ENCODE data around the gene MAPKAP1. TPM values are rescaled to one million over a fixed set of nuclear protein-coding genes. Genes with fewer than 3 reads are reported as not detected.

Gene MAPKAP1
- total RNA-seq, 4 donors from 2014 or later: 87.1 to 114 (median 111) TPM

GRCh38 chr9:125705893-125706292 lies 1.1 kb downstream of the MAPKAP1 start:
- H3K36me3 ChIP-seq: no peaks in the 10 kb centered on the region
- TF ChIP-seq POLR2A (IDR thresholded peaks at IDR 0.05) (no peak), CTCF (IDR thresholded peaks at IDR 0.05) (no peak)
- DNase-seq: no peak
- H3K27ac ChIP-seq: no peak overlapping the region
- 82 to 86% methylated on average over 4 of the region's 4 CpGs for WGBS, 2 donors
- H3K4me3 ChIP-seq (replicated peaks in 1 of 3): peak overlapping the region in 1 of 3 donors; percentile 93
- H3K27me3 ChIP-seq: no peaks in the 10 kb centered on the region
- peaks cover 14 to 15% of the 10 kb centered on the region in 2 donors for H3K4me1 ChIP-seq
- intact Hi-C loops (cut with DNase I): no loop called here
- H3K9me3 ChIP-seq: no peaks in the 10 kb centered on the region

GRCh38 chr9:125703662-125704061 lies 3.3 kb downstream of the MAPKAP1 start:
- DNase-seq: no peak
- peaks cover 14 to 15% of the 10 kb centered on the region in 2 donors for H3K4me1 ChIP-seq
- H3K27me3 ChIP-seq: no peaks in the 10 kb centered on the region
- H3K4me3 ChIP-seq (replicated peaks in 1 of 3): no peak overlapping the region
- H3K9me3 ChIP-seq: no peaks in the 10 kb centered on the region
- TF ChIP-seq POLR2A (IDR thresholded peaks at IDR 0.05) (no peak), CTCF (IDR thresholded peaks at IDR 0.05) (no peak)
- WGBS, 2 donors: 90% methylated on average over 4 of the region's 4 CpGs
- H3K27ac ChIP-seq: no peak overlapping the region
- H3K36me3 ChIP-seq: no peaks in the 10 kb centered on the region
- intact Hi-C loops (cut with DNase I): no loop called here

GRCh38 chr9:125701351-125701750 lies 5.7 kb downstream of the MAPKAP1 start:
- Histone ChIP-seq H3K27ac (no peak overlapping the region), H3K36me3 (no peaks in the 10 kb centered on the region), H3K4me1 (peaks cover 10 to 11% of the 10 kb centered on the region in 2 donors), H3K27me3 (no peaks in the 10 kb centered on the region), H3K9me3 (no peaks in the 10 kb centered on the region), H3K4me3 (replicated peaks in 1 of 3) (no peak overlapping the region)
- intact Hi-C loops (cut with DNase I): no loop called here
- DNase-seq: no peak
- WGBS, 2 donors: 84 to 88% methylated on average over 6 of the region's 6 CpGs
- no peak for TF ChIP-seq CTCF (IDR thresholded peaks at IDR 0.05)
- no peak for TF ChIP-seq POLR2A (IDR thresholded peaks at IDR 0.05)

- Histone ChIP-seq H3K27ac (no peak overlapping the region), H3K36me3 (no peaks in the 10 kb centered on the region), H3K27me3 (no peaks in the 10 kb centered on the region), H3K4me1 (peaks cover 4 to 7% of the 10 kb centered on the region in 2 donors), H3K4me3 (replicated peaks in 1 of 3) (no peak overlapping the region), H3K9me3 (no peaks in the 10 kb centered on the region)
- WGBS, 2 donors: 85 to 87% methylated on average over 2 of the region's 2 CpGs
- intact Hi-C loops (cut with DNase I): no loop called here
- TF ChIP-seq CTCF (IDR thresholded peaks at IDR 0.05): no peak
- no peak for TF ChIP-seq POLR2A (IDR thresholded peaks at IDR 0.05)
- DNase-seq: no peak
These were observed 6.2 kb downstream of the MAPKAP1 start for GRCh38 chr9:125700791-125701190.

GRCh38 chr9:125699870-125700269 lies 7.1 kb downstream of the MAPKAP1 start:
- intact Hi-C loops (cut with DNase I): no loop called here
- 80 to 96% methylated on average over 3 of the region's 3 CpGs for WGBS, 2 donors

More at GRCh38 chr9:125699870-125700269, 7.1 kb downstream of the MAPKAP1 start:
- H3K27ac ChIP-seq: no peak overlapping the region
- no peak overlapping the region for H3K4me3 ChIP-seq (replicated peaks in 1 of 3)
- no peaks in the 10 kb centered on the region for H3K4me1 ChIP-seq
- H3K27me3 ChIP-seq: no peaks in the 10 kb centered on the region
- H3K9me3 ChIP-seq: no peaks in the 10 kb centered on the region
- no peaks in the 10 kb centered on the region for H3K36me3 ChIP-seq
- TF ChIP-seq POLR2A (IDR thresholded peaks at IDR 0.05): no peak
- TF ChIP-seq CTCF (IDR thresholded peaks at IDR 0.05): no peak
- no peak for DNase-seq
